K562 (cell line): ENCODE data around the gene PLEKHA8. TPM values are rescaled to one million over a fixed set of nuclear protein-coding genes. Genes with fewer than 3 reads are reported as not detected.

Source experiments
- ZNF217 ChIP-seq: sonication (generic); formaldehyde crosslinking; IDR thresholded peaks from 2 replicates; pipeline ENCODE4 v1.8.0; 2022; ENCODE audit warnings: mild to moderate bottlenecking, missing genetic modification reagents
- ZNF384 ChIP-seq: IDR thresholded peaks from 2 replicates; pipeline ENCODE4 v1.6.1; 2012; ENCODE audit warnings: low read depth, low read length, improper control_type of control experiment
- ZNF75A ChIP-seq: fragments of 450-650 bp; formaldehyde crosslinking; IDR thresholded peaks from 2 replicates; pipeline ENCODE4 v1.4.0; 2020; ENCODE audit warnings: mild to moderate bottlenecking
- ZNF780A ChIP-seq: fragments of 250-450 bp; sonication (Bioruptor Pico); IDR thresholded peaks from 2 replicates; pipeline ENCODE4 v1.5.0; 2021; ENCODE audit warnings: mild to moderate bottlenecking
- polyA plus RNA-seq, 8 experiments: library from polyadenylated mRNA; depleted of rRNA in 4 of 8; stranded (reverse) in 5 of 8; unstranded in 3 of 8; fragments of >200 nt; fragmentation: Nextera tagmentation in 2 of 8; fragmentation: Illumina TruSeq in 1 of 8; extraction: Ambion mirVana in 2 of 8; extraction: Trizol in 1 of 8; gene quantifications; 2 replicates each; pipeline versions ENCODE4 v1.2.1 to v1.2.3, GENCODE V29; 2011 to 2014; ENCODE audit warnings: inconsistent platforms in 1 of 8, missing spikeins in 1 of 8
- total RNA-seq, 7 experiments: library from RNA; depleted of rRNA in 6 of 7; stranded (reverse); fragments of >200 nt in 6 of 7; fragmentation: Illumina TruSeq in 2 of 7; extraction: Trizol in 2 of 7; gene quantifications; 2 replicates each; pipeline versions ENCODE4 v1.2.1 to v1.2.3, GENCODE V29; 2011 to 2021; ENCODE audit warnings: low replicate concordance in 1 of 7
- TF ChIP-seq, protein P1 (sequence below): fragments of 200-600 bp; sonication (generic); IDR thresholded peaks from one replicate; pipeline ENCODE4 v1.6.1; 2012; ENCODE audit warnings: mild to moderate bottlenecking, low read depth, low read length, inconsistent platforms
- TF ChIP-seq, protein P2 (sequence below), 2 experiments: fragments of 450-650 bp in 1 of 2; IDR thresholded peaks; 2 replicates each; pipeline ENCODE4 v1.6.1; 2011 to 2017; ENCODE audit warnings: low read depth in 2 of 2, antibody characterized with exemption in 1 of 2, borderline replicate concordance in 1 of 2, low read length in 1 of 2, mild to moderate bottlenecking in 1 of 2, mixed read lengths in 1 of 2; ENCODE audit not compliant: control insufficient read depth in 1 of 2
- TF ChIP-seq, protein P3 (sequence below): sonication (generic); formaldehyde crosslinking; IDR thresholded peaks from 2 replicates; pipeline ENCODE4 v1.8.1; 2023; ENCODE audit warnings: mild to moderate bottlenecking, missing genetic modification reagents
- TF ChIP-seq, protein P4 (sequence below): fragments of 250-450 bp; sonication (Bioruptor Pico); IDR thresholded peaks from 2 replicates; pipeline ENCODE4 v1.8.0; 2022; ENCODE audit warnings: inconsistent platforms, mild to moderate bottlenecking, moderate library complexity, borderline replicate concordance

The PLEKHA8 gene
- total and polyA plus RNA-seq, 9 of the 15 experiments (the other 6 are each of a cell fraction or from before 2014, with no cell fraction given): 3.2 to 16.3 (median 11.8) TPM

DNA sequence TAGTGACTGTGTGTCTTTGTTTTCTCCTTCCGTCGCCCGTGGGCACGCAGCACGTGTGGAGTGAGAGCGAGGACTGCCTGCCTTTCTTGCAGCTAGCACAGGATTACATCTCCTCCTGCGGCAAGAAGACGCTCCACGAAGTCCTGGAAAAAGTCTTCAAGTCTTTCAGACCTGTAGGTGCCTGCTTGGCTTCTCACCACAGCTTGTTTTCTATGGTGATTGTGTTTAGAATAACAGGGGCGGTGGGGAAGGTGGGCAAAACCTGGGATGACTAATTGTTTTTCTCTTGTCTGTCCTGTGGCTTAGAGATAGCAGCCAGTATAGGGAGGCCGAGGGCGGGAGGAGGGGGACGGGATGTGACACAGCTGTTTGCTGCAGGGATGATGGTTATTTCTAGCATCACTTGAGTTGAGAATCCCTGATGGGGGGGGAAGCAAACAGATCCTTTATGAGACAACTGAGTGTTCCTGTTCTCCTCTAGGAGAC is 118.0 kb downstream of the PLEKHA8 start (continued):
- TF ChIP-seq, protein P1, sequence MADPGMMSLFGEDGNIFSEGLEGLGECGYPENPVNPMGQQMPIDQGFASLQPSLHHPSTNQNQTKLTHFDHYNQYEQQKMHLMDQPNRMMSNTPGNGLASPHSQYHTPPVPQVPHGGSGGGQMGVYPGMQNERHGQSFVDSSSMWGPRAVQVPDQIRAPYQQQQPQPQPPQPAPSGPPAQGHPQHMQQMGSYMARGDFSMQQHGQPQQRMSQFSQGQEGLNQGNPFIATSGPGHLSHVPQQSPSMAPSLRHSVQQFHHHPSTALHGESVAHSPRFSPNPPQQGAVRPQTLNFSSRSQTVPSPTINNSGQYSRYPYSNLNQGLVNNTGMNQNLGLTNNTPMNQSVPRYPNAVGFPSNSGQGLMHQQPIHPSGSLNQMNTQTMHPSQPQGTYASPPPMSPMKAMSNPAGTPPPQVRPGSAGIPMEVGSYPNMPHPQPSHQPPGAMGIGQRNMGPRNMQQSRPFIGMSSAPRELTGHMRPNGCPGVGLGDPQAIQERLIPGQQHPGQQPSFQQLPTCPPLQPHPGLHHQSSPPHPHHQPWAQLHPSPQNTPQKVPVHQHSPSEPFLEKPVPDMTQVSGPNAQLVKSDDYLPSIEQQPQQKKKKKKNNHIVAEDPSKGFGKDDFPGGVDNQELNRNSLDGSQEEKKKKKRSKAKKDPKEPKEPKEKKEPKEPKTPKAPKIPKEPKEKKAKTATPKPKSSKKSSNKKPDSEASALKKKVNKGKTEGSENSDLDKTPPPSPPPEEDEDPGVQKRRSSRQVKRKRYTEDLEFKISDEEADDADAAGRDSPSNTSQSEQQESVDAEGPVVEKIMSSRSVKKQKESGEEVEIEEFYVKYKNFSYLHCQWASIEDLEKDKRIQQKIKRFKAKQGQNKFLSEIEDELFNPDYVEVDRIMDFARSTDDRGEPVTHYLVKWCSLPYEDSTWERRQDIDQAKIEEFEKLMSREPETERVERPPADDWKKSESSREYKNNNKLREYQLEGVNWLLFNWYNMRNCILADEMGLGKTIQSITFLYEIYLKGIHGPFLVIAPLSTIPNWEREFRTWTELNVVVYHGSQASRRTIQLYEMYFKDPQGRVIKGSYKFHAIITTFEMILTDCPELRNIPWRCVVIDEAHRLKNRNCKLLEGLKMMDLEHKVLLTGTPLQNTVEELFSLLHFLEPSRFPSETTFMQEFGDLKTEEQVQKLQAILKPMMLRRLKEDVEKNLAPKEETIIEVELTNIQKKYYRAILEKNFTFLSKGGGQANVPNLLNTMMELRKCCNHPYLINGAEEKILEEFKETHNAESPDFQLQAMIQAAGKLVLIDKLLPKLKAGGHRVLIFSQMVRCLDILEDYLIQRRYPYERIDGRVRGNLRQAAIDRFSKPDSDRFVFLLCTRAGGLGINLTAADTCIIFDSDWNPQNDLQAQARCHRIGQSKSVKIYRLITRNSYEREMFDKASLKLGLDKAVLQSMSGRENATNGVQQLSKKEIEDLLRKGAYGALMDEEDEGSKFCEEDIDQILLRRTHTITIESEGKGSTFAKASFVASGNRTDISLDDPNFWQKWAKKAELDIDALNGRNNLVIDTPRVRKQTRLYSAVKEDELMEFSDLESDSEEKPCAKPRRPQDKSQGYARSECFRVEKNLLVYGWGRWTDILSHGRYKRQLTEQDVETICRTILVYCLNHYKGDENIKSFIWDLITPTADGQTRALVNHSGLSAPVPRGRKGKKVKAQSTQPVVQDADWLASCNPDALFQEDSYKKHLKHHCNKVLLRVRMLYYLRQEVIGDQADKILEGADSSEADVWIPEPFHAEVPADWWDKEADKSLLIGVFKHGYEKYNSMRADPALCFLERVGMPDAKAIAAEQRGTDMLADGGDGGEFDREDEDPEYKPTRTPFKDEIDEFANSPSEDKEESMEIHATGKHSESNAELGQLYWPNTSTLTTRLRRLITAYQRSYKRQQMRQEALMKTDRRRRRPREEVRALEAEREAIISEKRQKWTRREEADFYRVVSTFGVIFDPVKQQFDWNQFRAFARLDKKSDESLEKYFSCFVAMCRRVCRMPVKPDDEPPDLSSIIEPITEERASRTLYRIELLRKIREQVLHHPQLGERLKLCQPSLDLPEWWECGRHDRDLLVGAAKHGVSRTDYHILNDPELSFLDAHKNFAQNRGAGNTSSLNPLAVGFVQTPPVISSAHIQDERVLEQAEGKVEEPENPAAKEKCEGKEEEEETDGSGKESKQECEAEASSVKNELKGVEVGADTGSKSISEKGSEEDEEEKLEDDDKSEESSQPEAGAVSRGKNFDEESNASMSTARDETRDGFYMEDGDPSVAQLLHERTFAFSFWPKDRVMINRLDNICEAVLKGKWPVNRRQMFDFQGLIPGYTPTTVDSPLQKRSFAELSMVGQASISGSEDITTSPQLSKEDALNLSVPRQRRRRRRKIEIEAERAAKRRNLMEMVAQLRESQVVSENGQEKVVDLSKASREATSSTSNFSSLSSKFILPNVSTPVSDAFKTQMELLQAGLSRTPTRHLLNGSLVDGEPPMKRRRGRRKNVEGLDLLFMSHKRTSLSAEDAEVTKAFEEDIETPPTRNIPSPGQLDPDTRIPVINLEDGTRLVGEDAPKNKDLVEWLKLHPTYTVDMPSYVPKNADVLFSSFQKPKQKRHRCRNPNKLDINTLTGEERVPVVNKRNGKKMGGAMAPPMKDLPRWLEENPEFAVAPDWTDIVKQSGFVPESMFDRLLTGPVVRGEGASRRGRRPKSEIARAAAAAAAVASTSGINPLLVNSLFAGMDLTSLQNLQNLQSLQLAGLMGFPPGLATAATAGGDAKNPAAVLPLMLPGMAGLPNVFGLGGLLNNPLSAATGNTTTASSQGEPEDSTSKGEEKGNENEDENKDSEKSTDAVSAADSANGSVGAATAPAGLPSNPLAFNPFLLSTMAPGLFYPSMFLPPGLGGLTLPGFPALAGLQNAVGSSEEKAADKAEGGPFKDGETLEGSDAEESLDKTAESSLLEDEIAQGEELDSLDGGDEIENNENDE: no peak
- TF ChIP-seq ZNF75A (no peak), ZNF384 (no peak), ZNF780A (CRISPR knock-in tag) (no peak), ZNF217 (no peak)
- TF ChIP-seq, protein P2, sequence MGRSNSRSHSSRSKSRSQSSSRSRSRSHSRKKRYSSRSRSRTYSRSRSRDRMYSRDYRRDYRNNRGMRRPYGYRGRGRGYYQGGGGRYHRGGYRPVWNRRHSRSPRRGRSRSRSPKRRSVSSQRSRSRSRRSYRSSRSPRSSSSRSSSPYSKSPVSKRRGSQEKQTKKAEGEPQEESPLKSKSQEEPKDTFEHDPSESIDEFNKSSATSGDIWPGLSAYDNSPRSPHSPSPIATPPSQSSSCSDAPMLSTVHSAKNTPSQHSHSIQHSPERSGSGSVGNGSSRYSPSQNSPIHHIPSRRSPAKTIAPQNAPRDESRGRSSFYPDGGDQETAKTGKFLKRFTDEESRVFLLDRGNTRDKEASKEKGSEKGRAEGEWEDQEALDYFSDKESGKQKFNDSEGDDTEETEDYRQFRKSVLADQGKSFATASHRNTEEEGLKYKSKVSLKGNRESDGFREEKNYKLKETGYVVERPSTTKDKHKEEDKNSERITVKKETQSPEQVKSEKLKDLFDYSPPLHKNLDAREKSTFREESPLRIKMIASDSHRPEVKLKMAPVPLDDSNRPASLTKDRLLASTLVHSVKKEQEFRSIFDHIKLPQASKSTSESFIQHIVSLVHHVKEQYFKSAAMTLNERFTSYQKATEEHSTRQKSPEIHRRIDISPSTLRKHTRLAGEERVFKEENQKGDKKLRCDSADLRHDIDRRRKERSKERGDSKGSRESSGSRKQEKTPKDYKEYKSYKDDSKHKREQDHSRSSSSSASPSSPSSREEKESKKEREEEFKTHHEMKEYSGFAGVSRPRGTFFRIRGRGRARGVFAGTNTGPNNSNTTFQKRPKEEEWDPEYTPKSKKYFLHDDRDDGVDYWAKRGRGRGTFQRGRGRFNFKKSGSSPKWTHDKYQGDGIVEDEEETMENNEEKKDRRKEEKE (IDR thresholded peaks at IDR 0.05; ENCODE audit: borderline replicate concordance in 1 of 2, control insufficient read depth in 1 of 2, low read depth in 2 of 2, low read length in 1 of 2): no peak
- TF ChIP-seq, protein P3, sequence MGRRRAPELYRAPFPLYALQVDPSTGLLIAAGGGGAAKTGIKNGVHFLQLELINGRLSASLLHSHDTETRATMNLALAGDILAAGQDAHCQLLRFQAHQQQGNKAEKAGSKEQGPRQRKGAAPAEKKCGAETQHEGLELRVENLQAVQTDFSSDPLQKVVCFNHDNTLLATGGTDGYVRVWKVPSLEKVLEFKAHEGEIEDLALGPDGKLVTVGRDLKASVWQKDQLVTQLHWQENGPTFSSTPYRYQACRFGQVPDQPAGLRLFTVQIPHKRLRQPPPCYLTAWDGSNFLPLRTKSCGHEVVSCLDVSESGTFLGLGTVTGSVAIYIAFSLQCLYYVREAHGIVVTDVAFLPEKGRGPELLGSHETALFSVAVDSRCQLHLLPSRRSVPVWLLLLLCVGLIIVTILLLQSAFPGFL: no peak
- TF ChIP-seq, protein P4, sequence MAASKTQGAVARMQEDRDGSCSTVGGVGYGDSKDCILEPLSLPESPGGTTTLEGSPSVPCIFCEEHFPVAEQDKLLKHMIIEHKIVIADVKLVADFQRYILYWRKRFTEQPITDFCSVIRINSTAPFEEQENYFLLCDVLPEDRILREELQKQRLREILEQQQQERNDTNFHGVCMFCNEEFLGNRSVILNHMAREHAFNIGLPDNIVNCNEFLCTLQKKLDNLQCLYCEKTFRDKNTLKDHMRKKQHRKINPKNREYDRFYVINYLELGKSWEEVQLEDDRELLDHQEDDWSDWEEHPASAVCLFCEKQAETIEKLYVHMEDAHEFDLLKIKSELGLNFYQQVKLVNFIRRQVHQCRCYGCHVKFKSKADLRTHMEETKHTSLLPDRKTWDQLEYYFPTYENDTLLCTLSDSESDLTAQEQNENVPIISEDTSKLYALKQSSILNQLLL (CRISPR knock-in tag): no peak
